Adipocyte (in vitro differentiated cells): ENCODE measurements around the gene HYDIN.
"Not testable (repeated sequence)": the region's sequence is repeated elsewhere in the genome, so short reads cannot be mapped to it uniquely, and the experiment has no call there.

Experiments
- DNase-seq: peaks from one replicate; pipeline ENCODE4 v3.0.0-alpha.2; 2015; ENCODE audit warnings: low read depth
- H3K27me3 ChIP-seq: replicated peaks from 2 replicates; pipeline ENCODE4 v1.7.0; 2013; ENCODE audit warnings: mild to moderate bottlenecking, low read length, moderate library complexity; ENCODE audit not compliant: control insufficient read depth, insufficient read depth
- H3K36me3 ChIP-seq: 2 replicates; pipeline ENCODE4 v1.7.0; 2013; ENCODE audit warnings: low read length, mild to moderate bottlenecking, moderate library complexity; ENCODE audit not compliant: control insufficient read depth, insufficient read depth, severe bottlenecking
- H3K4me1 ChIP-seq: 2 replicates; pipeline ENCODE4 v1.7.0; 2013; ENCODE audit warnings: mild to moderate bottlenecking, low read length, moderate library complexity; ENCODE audit not compliant: control insufficient read depth, insufficient read depth
- H3K4me3 ChIP-seq: 2 replicates; pipeline ENCODE4 v1.7.0; 2013; ENCODE audit warnings: mild to moderate bottlenecking, low read length, moderate library complexity
- H3K9ac ChIP-seq: 2 replicates; pipeline ENCODE4 v1.7.0; 2013; ENCODE audit warnings: mild to moderate bottlenecking, low read length, moderate library complexity
- H3K9me3 ChIP-seq: 2 replicates; pipeline ENCODE4 v1.7.0; 2013; ENCODE audit warnings: mild to moderate bottlenecking, low read length, moderate library complexity; ENCODE audit not compliant: control insufficient read depth

Gene HYDIN

DNA sequence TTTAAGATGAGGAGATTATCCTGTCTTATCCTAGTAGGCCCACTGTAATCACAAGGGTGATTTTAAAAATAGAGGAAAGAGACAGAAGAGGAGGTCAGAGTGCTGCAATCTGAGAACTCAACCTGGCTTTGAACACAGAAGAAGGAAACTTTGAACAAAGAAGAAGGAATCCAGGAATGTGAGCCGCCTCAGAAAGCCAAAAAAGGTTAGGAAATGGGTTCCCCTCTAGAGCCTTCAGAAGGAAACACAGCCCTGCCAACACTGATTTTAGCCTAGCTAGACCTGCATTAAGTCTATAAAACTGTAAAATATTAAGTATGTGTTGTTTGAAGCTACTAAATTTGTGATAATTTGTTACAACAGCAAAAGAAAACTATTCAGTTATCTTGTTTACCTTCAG, 149.7 kb downstream of the HYDIN start:
- H3K9me3 ChIP-seq, H3K27me3 ChIP-seq, H3K36me3 ChIP-seq, H3K4me3 ChIP-seq, H3K9ac ChIP-seq, DNase-seq, H3K4me1 ChIP-seq: not testable (repeated sequence)

DNA sequence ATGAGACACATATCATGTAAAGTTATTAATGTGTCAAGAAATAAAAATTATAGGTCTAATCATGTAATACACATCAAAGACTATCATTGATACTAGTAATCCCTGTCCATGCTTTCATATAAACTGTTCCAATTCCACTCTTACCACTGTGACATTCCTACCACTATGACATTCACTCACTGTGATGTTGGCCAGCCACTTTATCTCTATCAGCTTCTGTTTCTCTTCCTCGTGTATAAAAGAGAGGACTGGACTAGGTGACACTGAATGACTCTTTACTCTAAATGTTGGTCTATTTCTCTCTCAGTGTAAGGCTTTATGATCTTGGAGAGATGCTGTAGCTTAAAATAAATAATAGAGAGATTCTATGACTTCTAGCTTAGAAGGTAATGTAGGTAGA, 150.3 kb downstream of the HYDIN start:
- H3K36me3 ChIP-seq, H3K4me1 ChIP-seq, H3K9me3 ChIP-seq, H3K27me3 ChIP-seq, H3K4me3 ChIP-seq, H3K9ac ChIP-seq, DNase-seq: not testable (repeated sequence)

DNA sequence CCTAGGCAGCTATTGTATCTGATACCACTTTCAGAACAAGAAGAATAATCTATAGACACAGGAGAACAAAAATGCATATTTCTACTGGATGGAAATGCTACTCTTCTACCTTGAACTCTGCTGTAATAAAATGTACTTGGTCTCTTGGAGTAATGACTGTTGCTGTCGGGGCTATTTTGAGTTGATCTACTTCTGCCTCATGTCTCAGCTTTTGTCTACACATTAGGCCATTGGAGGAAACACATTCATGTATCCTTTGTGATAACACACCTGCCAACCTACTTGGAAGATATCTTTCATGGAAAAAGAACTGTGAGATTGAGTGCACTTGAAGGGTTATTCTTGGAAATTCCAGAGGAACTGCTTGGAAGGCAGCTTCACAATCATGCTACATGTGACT, 159.9 kb downstream of the HYDIN start:
- not testable (repeated sequence) for H3K27me3 ChIP-seq, H3K9ac ChIP-seq, H3K4me3 ChIP-seq, DNase-seq, H3K4me1 ChIP-seq, H3K9me3 ChIP-seq, H3K36me3 ChIP-seq

DNA sequence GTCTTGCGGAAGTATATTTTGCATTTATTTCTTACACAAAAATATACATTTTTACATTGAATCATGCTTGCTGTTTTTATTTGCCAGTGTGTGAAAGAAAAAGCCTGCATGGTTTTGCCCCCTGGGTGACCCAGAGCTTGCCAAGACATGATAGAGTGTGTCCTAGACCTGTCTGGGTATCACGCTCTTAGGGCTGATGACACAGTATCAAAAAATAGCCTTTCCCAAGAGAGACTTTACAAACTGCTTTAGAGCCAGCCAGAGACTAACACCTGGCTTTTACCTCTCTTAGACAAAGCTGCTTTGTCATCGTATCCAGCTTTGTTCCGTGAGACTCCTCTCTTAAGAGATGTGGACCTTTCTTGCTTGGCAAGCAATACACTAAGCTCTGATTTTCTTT, 160.7 kb downstream of the HYDIN start:
- not testable (repeated sequence) for DNase-seq, H3K9me3 ChIP-seq, H3K4me3 ChIP-seq, H3K27me3 ChIP-seq, H3K9ac ChIP-seq, H3K36me3 ChIP-seq, H3K4me1 ChIP-seq

DNA sequence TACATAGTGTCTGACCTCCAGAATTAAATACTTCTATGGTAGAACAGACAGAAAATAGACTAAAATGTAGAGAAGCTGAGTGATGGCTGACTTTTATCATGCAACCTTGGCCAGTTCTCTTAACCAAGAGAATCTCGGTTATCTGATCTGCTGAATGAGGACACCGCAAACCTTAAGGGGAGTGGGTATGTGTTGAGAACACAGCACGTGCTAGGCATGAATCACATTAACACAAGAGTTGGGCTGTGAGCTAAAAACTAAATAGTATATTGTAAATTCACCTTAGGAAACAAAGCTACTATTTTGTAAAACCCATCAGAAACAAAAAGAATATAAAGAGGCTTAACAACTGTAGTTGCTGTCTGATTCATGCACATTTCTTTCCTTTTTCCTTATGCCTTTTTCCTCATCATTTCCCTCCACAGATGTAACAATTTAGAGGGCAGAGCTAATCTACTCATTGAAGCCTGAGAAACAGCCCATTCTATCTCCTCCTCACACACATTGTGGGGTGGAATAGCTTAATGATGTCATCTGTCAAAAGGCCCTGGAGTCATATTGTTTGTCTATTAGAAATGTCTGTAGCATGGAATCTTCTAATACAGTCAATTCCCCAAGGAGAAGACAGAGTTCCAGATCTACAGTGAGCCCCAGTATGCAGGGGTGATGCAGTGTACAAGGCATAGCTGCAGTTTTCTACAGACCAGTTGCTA, 176.5 kb downstream of the HYDIN start:
- H3K27me3 ChIP-seq, H3K4me3 ChIP-seq, H3K4me1 ChIP-seq, H3K9ac ChIP-seq, H3K9me3 ChIP-seq, H3K36me3 ChIP-seq, DNase-seq: not testable (repeated sequence)

DNA sequence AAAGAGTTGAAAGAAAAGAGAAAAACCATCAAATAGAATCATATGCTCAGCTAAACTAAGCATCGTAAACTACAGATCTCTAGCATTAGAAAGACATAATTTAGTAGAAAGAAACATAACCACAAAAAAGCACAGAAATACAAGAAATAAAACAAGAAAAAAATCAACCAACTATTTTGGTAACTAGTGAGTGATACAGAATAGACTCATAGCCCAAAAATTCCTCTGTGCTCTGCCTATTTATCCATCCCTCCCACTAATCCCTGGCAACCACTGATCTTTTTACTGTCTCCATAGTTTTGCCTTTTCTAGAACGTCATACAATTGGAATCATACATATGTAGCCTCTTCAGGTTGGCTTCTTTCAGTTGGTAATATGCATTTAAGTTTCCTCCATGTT, 180.2 kb downstream of the HYDIN start:
- not testable (repeated sequence) for H3K9me3 ChIP-seq, H3K4me1 ChIP-seq
- DNase-seq, result peak; percentile 26

DNA sequence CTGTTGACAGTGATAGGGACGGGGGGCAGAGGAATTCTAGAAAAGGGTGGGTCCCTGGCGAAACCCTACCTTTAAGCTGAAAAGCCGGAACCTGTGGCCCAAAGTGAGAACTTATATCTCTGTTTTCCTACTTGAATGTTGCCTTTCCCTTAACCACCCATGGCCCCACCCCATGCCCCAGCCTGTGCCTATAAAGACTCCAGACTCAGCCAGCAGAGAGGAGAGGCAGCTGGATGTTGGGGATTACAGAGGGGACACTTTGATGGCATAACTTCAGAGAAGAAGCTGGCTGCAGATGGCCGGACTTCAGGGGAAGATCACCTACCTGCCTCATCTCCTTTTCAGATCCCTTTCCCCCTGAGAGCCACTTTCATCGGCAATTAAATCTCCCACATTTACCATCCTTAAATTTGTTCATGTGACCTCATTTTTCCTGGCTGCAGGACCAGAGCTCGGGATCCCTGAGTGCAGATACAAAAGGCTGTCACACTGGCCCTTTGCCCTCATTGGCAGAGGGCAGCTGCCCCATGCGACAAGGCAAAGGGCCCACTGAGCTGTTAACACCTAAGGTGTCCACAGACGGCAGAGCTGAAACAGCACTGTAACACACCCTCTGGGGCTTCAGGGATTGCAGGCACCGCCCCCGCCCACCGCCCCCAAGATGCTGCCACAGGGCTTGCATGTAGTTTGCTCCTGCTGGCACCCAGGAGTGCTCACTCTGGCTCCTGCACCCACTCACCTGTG, 191.0 kb downstream of the HYDIN start:
- H3K36me3 ChIP-seq, H3K4me1 ChIP-seq, H3K9ac ChIP-seq, H3K27me3 ChIP-seq, H3K9me3 ChIP-seq, DNase-seq, H3K4me3 ChIP-seq: not testable (repeated sequence)

More for the DNA sequence above, 180.2 kb downstream of the HYDIN start:
- not testable (repeated sequence) for H3K27me3 ChIP-seq, H3K36me3 ChIP-seq, H3K9ac ChIP-seq, H3K4me3 ChIP-seq

DNA sequence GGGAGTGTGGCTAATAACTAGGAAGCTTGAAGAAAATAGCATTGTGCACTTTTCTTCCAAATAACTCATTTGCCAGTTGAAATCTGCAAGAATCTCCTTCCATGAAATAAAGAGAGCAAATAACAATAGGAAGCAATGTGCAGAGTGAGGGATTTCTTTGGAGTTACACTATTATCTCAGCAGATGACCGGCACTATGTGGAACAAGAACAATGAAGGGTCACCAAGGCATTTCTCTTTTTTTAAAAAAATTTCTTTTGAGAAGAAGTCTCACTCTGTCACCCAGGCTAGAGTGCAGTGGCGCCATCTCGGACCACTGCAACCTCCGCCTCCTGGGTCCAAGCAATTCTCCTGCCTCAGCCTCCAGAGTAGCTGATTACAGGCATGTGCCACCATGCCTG, 192.1 kb downstream of the HYDIN start:
- not testable (repeated sequence) for H3K4me1 ChIP-seq, H3K27me3 ChIP-seq, DNase-seq, H3K36me3 ChIP-seq, H3K9ac ChIP-seq, H3K4me3 ChIP-seq, H3K9me3 ChIP-seq

DNA sequence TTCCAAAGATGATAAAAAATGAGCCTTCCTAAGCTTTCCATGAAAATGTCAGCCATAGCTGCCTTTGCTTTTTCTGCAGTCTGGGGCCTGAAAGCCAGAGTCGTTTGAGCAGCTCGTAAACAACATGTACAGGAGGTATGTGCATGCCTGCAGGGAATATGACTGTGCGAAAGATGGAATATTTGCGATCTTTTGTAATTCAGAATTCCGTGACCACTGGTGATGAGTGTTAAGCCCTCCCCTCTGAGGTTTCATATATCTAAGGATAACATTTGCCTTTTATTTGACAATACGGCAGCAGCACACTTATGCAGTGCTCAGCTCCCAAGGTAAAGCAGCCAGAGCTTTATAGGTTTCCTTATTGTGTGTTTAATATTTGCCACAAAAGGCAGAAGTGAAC, 192.5 kb downstream of the HYDIN start:
- not testable (repeated sequence) for H3K9me3 ChIP-seq, H3K4me3 ChIP-seq, H3K9ac ChIP-seq, H3K4me1 ChIP-seq, H3K36me3 ChIP-seq, H3K27me3 ChIP-seq
- DNase-seq, result peak; percentile 47

DNA sequence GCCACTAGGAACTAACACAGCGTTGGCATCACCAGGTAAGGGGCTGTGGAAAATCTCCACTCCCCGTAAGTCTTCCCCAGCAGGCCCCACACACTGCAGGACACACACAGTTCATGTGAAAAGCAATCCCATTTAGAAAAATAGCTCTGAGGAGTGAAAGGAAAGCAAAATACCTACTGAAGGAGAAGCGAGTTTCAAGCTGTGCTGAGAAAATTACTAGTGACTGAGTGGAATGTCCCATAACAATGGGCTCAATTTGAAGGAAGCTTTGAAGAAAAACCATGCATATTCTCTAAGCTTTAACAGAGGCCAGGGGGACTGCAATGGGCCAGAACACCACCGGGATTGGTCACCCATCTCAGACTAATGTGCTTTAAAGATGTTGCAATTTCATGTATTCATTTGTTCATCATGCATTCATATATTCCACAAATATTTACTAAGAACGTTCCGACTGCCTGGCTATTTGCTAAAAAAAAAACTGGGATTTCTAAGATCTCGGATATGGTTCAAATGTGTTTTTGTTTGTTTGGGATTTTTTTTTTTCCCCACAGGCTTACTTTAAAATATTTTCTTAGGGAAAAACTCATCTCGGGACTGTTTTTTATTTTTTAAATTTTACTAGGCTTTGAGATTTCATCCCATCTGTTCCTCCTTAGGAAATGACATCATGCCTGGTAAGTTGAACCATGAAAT, 202.3 kb downstream of the HYDIN start:
- H3K27me3 ChIP-seq, H3K9me3 ChIP-seq, H3K36me3 ChIP-seq, H3K4me3 ChIP-seq, H3K9ac ChIP-seq, H3K4me1 ChIP-seq: not testable (repeated sequence)
- DNase-seq, result peak; percentile 79

DNA sequence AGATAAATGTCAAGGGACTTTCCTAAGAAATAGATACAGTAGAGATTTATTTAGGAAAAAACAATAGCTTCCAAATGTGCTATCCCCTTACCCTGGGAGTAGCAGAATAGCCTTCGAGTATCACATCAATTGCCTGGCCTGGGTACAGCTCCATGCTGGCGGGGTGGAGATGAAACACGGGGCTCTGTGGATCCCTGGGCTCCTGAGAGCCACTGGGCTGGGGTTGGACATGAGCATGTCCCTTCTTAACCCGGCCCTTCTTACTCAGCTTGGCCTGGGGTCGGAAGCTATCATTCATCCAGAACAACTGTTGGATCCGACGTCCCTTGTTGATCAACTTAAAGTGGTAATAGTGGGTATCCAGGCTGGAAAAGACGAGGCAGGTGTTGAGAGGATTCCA, 203.0 kb downstream of the HYDIN start:
- not testable (repeated sequence) for H3K36me3 ChIP-seq, H3K4me3 ChIP-seq, H3K4me1 ChIP-seq, DNase-seq, H3K9ac ChIP-seq, H3K27me3 ChIP-seq, H3K9me3 ChIP-seq
